SIG-M5 treated with dmso at 0.1 percent for 504 hours (cell line): ENCODE results near the gene PXDN.
"Not testable (repeated sequence)": the region's sequence is repeated elsewhere in the genome, so short reads cannot be mapped to it uniquely, and the experiment has no call there.

Experiments used
- DNase-seq: peaks from one replicate; lab custom pipeline; 2025; ENCODE audit not compliant: unreplicated experiment; lab: John Stamatoyannopoulos, UW

Gene PXDN

GRCh38 chr2:1777781-1778180 lies 33.5 kb upstream of the PXDN start:
- no peak for DNase-seq

GRCh38 chr2:1777156-1777555 lies 32.8 kb upstream of the PXDN start:
- no peak for DNase-seq

GRCh38 chr2:1775511-1776035 lies 31.3 kb upstream of the PXDN start:
- no peak for DNase-seq

DNA sequence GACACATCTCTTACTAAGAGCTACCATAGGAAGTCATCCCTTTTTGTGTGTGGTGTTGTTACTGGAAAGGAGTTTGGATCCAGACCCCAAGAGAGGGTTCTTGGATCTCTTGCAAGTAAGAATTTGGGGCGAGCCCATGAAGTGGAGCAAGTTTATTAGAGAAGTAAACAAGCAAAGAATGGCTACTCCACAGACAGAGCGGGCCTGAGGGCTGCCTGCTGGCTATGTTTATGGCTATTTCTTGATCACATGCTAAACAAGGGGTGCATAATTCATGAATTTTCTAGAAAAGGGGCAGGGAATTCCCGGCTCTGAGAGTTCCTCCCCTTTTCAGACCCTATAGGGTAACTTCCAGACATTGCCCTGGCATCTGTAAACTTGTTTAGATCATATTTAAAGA lies 30.6 kb upstream of the PXDN start:
- no peak for DNase-seq

- no peak for DNase-seq
Observed at GRCh38 chr2:1773883-1774282, 29.6 kb upstream of the PXDN start.

- no peak for DNase-seq
Observed at GRCh38 chr2:1772471-1773267, 28.4 kb upstream of the PXDN start.

DNA sequence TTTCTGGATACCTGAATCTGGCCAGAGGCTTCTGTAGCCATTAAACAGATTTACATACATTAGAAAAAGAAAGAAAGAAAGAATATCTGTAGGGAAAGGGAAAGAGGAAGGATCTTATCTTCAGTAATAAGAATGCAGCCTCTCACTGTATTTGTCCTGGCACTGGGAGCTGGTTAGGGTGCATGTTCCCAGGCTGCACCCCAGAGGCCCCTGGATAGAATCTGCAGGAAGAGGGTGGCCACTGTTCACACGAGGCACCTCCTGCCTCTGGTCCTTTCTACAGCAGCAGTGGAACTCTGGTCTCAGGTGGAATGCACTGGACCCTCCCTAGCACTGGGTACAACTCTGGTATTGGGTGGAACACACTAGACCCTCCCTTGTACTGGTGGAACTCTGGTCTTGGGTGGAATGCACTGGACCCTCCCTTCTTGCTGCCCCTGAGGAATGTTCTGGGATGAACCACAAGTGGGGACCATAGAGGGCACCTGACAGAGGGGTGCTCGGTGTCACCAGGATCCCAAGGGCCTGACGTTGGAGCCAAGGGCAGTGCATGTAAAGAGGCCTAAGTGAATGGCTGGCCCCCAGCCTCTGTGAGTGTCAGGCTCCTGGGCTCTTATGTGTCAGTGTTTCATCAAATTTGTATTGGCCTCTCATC lies 27.4 kb upstream of the PXDN start:
- DNase-seq, result no peak

DNA sequence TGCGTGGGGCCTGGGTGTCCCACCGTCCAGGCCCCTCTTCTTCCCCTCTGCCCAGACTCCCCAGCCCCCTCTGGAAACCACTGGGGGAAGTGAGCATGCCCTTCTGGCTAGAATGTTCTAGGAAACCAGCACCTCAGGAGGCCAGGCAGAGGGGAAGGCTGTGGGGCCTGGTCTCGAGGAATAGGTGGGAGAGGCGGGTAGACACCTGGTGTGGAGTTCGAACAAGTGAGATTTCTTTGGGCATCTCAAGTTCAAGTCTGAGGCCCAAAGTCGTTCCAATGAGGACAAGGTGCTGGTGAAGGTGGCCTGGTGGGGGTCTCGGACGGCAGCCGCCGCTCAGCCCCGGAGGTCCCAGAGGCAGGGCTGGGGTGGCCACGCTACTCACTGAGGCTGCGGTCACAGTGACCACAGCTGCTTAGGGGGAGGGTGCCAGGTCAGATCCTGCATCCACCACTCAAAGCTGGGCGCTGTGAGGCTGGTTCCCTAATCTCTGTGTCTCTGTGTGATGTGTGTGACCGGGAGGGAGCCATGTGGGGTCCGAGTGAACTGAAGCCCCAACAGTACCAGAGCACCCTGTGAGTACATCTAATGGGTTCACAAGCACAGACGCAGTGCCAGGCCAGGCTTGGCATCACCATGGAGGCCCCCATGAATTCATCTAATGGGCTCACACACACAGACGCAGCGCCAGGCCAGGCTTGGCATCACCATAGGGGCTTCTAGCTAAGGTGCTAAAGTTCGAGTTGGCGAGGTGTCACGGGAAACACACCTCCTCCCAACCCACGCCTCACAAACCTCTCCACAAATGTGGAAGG lies 26.5 kb upstream of the PXDN start:
- no peak for DNase-seq

- DNase-seq, result no peak
Observed at GRCh38 chr2:1769703-1770422, 25.5 kb upstream of the PXDN start.

DNA sequence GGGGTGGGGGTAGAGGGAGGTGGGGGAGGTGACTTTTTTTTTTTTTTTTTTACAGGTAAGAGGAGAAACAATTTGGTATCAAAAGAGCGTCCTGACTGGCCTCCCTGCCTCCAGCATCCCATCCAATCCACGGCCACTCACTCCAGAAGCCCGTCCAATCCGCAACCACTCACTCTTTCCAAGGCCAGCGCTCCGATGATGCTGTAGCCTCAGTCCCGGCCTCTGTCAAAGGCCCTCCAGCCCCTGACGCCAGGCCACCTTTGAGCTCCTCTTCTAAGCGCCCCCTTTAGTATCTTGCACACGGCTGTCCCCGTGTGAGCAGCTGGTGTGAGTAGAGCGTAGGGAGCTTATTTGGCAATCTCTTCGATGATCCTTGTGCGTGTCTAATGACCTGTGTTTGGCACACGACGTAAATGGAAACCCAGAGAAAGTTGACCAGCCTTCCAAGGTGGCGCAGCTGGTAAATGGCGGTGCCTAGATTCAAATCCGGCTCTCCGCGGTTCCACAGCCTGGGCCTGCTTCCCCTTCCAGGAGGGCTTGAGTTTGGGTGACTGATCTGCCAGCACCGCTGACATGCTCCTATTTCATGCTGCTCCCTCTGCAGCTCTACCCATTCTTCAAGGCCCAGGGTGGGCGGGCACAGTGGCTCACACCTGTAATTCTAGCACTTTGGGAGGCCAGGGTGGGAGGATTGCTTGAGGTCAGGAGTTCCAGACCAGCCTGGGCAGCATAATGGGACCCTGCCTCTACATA lies 23.8 kb upstream of the PXDN start:
- DNase-seq, result no peak

GRCh38 chr2:1766851-1767811 lies 22.8 kb upstream of the PXDN start:
- DNase-seq, result no peak

GRCh38 chr2:1766425-1766824 lies 22.1 kb upstream of the PXDN start:
- DNase-seq, result no peak

DNA sequence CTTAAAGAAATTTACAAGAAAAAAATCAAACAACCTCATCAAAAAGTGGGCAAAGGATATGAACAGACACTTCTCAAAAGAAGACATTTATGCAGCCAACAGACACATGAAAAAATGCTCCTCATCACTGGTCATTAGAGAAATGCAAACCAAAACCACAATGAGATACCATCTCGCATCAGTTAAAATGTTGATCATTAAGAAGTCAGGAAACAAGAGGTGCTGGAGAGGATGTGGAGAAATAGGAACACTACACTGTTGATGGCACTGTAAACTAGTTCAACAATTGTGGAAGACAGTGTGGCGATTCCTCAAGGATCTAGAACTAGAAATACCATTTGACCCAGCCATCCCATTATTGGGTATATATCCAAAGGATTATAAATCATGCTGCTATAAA lies 20.9 kb upstream of the PXDN start:
- not testable (repeated sequence) for DNase-seq

- DNase-seq, result no peak
Observed at GRCh38 chr2:1759611-1759930, 15.3 kb upstream of the PXDN start.

DNA sequence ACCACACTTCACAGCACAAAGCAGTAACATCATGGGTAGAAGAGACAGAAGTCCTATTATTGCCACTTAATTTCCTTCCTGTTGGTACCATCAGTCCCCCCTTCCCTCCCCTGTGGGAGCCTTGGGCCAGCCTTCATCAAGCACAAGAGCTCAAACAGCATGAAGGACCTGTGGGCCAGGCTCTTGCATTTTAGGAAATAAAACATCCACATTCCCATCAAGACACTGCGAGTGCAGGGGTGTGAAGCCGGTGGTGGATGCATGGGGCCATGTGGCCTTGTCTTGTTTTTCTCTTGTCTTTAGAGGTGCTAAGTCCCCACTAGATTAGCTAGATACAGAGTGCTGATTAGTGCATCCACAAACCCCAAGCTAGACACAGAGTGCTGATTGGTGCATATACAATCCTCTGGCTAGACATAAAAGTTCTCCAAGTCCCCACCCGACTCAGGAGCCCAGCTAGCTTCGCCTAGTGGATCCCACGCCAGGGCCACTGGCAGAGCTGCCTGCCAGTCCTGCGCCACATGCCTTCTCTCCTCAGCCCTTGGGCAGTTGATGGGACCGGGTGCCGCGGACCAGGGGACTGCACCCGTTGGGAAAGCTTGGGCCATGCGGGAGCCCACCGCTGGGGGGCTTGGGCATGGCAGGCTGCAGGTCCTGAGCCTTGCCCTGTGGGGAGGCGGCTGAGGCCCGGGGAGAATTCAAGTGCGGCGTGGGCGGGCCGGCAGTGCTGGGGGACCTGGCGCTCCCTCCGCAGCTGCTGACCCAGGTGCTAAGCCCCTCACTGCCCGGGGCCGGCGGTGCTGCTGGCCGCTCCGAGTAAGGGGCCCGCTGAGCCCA lies 14.7 kb upstream of the PXDN start:
- no peak for DNase-seq

DNA sequence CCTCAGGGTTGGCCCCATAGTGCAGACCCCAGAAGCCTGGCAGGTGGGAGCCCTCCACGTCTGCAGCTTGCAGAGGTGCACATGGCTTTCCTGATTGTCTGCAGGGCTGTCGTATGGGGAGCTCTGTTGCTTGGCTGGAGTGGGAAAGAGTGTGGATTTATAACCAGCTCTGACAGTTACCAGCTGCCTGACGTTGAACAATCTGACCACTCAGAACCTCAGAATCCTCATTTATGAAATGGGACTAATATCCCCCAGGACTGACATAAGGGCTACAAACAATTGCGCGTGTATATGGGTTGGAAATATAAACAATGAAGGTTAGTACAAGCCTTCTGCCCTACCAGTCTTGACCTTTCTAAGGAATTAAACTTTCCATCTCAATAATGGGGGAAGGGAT lies 13.9 kb upstream of the PXDN start:
- DNase-seq, result no peak

GRCh38 chr2:1757567-1757966 lies 13.3 kb upstream of the PXDN start:
- no peak for DNase-seq

GRCh38 chr2:1757146-1757545 lies 12.8 kb upstream of the PXDN start:
- not testable (repeated sequence) for DNase-seq
